Measurements from ENCODE around the gene CD40. TPM values are rescaled to one million over a fixed set of nuclear protein-coding genes. Genes with fewer than 3 reads are reported as not detected.

Gene CD40
- total and polyA plus RNA-seq, 10 of the 15 experiments (the other 5 are each of a cell fraction or from before 2014, with no cell fraction given) = 40.8 to 193 (median 89.5) TPM

DNA sequence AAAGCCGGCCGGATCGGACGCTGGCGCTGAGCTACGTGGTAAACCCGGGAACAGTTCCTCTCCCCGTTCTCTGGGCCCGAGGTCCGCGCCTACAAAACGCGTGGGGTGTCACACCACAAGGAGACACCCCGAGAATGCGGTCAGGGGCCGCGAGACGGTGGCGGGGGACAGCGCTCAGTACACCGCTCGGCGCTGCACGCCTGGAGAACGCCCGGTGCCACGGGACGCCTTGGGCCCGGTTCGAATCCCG is 29.0 kb upstream of the CD40 start:
- ATAC-seq (peak; percentile 53), FAIRE-seq (no peak), DNase-seq (ENCODE audit: low read depth, low spot score) (no peak)
- SMC1A ChIA-PET (ENCODE audit: uncharacterized antibody, unreplicated experiment) = interaction anchor here (1.1 to 2.3 kb wide), 7 partner anchors 10 to 75 kb away, joined by 4 to 17 read pairs (median 9); no protein-coding TSS in a partner anchor
- RAD21 ChIA-PET (ENCODE audit: unreplicated experiment) = interaction anchor here (1.0 to 2.0 kb wide), 5 partner anchors 18 to 74 kb away, joined by 3 to 9 read pairs (median 4); partner anchors contain the start of gene CD40
- Histone ChIP-seq H3K4me2 (ENCODE audit: control insufficient read depth, insufficient read depth) (peak overlapping the region; percentile 23), H3K27ac (ENCODE audit: control insufficient read depth, insufficient read depth) (peak overlapping the region; percentile 94), H3K79me2 (ENCODE audit: control insufficient read depth, insufficient read depth, low read length) (peaks cover 56% of the 10 kb centered on the region), H2AFZ (ENCODE audit: control insufficient read depth, low read depth, low read length) (peak overlapping the region; percentile 85; the same call in 1 of the 2 replicates), H3K36me3 (ENCODE audit: control insufficient read depth in 2 of 2, insufficient read depth in 2 of 2, low read length in 1 of 2) (no peaks in the 10 kb centered on the region), H3K4me1 (ENCODE audit: control insufficient read depth, insufficient read depth, low read length) (peaks cover 3% of the 10 kb centered on the region; the same call in 1 of the 2 replicates), H4K20me1 (ENCODE audit: control insufficient read depth, insufficient read depth) (peaks cover 3% of the 10 kb centered on the region), H3K9ac (ENCODE audit: control insufficient read depth, insufficient read depth, low read length) (peak overlapping the region; percentile 75), H3K27me3 (replicated peaks in 1 of 2; ENCODE audit: control insufficient read depth in 2 of 2, insufficient read depth in 2 of 2, low read length in 1 of 2) (no peaks in the 10 kb centered on the region), H3K9me3 (replicated peaks; ENCODE audit: control insufficient read depth, insufficient read depth, low read length) (no peaks in the 10 kb centered on the region), H3K4me3 (peak overlapping the region; percentile 80)
- CTCF ChIA-PET = interaction anchor here (0.7 to 3.3 kb wide), 14 partner anchors 9 to 120 kb away, joined by 3 to 18 read pairs (median 6); partner anchors contain the start of gene CD40
- in situ Hi-C loops (cut with MboI) = no loop called here
- under 1% methylated on average over 31 of the region's 31 CpGs for WGBS (ENCODE audit: insufficient coverage, insufficient replicate concordance, low lambda C conversion rate, missing lambda C conversion rate)
- POLR2A ChIA-PET = interaction anchor here (0.8 to 1.8 kb wide), 6 partner anchors 10 to 32 kb away, joined by 3 to 8 read pairs (median 4); partner anchors contain the start of gene CD40
- intact Hi-C loops (cut with micrococcal nuclease; ENCODE audit: unreplicated experiment) = loop anchor here (5.0 kb wide), 1 partner anchor 117 kb away; the partner anchor contains the start of gene ZNF335
- no TSS peak for BruUV-seq (replicated peaks)
- TF ChIP-seq IKZF2 (IDR thresholded peaks at IDR 0.05) (peak; percentile 24 to 32; a peak in 1 of 4 replicates), NBN (IDR thresholded peaks at IDR 0.05) (peak; percentile 52; the same call in 1 of the 2 replicates), ZNF217 (IDR thresholded peaks at IDR 0.05) (no peak), CHD4 (IDR thresholded peaks at IDR 0.05) (no peak), SRF (IDR thresholded peaks at IDR 0.05; ENCODE audit: low read depth in 2 of 2, low read length in 2 of 2) (no peak), HDAC6 (IDR thresholded peaks at IDR 0.05; ENCODE audit: unreplicated experiment) (no peak), SPI1 (IDR thresholded peaks at IDR 0.05; ENCODE audit: borderline replicate concordance, insufficient read depth, low read depth, low read length) (peak; percentile 42; the same call in 1 of the 2 replicates), MTA2 (IDR thresholded peaks at IDR 0.05; ENCODE audit: low read depth) (no peak), RUNX3 (IDR thresholded peaks at IDR 0.05; ENCODE audit: low read length) (peak; percentile 65), ETV6 (conservative IDR thresholded peaks at IDR 0.05 in 1 of 2, IDR thresholded peaks at IDR 0.05 in 1 of 2; ENCODE audit: borderline replicate concordance in 1 of 2, low read depth in 1 of 2) (no peak)
- TF ChIP-seq, protein P1, sequence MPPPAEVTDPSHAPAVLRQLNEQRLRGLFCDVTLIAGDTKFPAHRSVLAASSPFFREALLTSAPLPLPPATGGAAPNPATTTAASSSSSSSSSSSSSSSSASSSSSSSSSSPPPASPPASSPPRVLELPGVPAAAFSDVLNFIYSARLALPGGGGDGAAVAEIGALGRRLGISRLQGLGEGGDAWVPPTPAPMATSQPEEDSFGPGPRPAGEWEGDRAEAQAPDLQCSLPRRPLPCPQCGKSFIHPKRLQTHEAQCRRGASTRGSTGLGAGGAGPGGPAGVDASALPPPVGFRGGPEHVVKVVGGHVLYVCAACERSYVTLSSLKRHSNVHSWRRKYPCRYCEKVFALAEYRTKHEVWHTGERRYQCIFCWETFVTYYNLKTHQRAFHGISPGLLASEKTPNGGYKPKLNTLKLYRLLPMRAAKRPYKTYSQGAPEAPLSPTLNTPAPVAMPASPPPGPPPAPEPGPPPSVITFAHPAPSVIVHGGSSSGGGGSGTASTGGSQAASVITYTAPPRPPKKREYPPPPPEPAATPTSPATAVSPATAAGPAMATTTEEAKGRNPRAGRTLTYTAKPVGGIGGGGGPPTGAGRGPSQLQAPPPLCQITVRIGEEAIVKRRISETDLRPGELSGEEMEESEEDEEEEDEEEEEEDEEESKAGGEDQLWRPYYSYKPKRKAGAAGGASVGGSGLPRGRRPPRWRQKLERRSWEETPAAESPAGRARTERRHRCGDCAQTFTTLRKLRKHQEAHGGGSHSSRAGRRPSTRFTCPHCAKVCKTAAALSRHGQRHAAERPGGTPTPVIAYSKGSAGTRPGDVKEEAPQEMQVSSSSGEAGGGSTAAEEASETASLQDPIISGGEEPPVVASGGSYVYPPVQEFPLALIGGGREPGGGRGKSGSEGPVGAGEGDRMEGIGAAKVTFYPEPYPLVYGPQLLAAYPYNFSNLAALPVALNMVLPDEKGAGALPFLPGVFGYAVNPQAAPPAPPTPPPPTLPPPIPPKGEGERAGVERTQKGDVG (CRISPR knock-in tag; IDR thresholded peaks at IDR 0.05) = no peak
- TF ChIP-seq, protein P2, sequence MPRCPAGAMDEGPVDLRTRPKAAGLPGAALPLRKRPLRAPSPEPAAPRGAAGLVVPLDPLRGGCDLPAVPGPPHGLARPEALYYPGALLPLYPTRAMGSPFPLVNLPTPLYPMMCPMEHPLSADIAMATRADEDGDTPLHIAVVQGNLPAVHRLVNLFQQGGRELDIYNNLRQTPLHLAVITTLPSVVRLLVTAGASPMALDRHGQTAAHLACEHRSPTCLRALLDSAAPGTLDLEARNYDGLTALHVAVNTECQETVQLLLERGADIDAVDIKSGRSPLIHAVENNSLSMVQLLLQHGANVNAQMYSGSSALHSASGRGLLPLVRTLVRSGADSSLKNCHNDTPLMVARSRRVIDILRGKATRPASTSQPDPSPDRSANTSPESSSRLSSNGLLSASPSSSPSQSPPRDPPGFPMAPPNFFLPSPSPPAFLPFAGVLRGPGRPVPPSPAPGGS (IDR thresholded peaks at IDR 0.05; ENCODE audit: borderline replicate concordance, insufficient read depth, low read depth, low read length, poor library complexity, severe bottlenecking) = no peak
- TF ChIP-seq, protein P3, sequence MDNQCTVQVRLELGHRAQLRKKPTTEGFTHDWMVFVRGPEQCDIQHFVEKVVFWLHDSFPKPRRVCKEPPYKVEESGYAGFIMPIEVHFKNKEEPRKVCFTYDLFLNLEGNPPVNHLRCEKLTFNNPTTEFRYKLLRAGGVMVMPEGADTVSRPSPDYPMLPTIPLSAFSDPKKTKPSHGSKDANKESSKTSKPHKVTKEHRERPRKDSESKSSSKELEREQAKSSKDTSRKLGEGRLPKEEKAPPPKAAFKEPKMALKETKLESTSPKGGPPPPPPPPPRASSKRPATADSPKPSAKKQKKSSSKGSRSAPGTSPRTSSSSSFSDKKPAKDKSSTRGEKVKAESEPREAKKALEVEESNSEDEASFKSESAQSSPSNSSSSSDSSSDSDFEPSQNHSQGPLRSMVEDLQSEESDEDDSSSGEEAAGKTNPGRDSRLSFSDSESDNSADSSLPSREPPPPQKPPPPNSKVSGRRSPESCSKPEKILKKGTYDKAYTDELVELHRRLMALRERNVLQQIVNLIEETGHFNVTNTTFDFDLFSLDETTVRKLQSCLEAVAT (IDR thresholded peaks at IDR 0.05) = 0 out of 2 replicates have a peak, but pooled peaks have one; percentile 22
- TF ChIP-seq, protein P4, sequence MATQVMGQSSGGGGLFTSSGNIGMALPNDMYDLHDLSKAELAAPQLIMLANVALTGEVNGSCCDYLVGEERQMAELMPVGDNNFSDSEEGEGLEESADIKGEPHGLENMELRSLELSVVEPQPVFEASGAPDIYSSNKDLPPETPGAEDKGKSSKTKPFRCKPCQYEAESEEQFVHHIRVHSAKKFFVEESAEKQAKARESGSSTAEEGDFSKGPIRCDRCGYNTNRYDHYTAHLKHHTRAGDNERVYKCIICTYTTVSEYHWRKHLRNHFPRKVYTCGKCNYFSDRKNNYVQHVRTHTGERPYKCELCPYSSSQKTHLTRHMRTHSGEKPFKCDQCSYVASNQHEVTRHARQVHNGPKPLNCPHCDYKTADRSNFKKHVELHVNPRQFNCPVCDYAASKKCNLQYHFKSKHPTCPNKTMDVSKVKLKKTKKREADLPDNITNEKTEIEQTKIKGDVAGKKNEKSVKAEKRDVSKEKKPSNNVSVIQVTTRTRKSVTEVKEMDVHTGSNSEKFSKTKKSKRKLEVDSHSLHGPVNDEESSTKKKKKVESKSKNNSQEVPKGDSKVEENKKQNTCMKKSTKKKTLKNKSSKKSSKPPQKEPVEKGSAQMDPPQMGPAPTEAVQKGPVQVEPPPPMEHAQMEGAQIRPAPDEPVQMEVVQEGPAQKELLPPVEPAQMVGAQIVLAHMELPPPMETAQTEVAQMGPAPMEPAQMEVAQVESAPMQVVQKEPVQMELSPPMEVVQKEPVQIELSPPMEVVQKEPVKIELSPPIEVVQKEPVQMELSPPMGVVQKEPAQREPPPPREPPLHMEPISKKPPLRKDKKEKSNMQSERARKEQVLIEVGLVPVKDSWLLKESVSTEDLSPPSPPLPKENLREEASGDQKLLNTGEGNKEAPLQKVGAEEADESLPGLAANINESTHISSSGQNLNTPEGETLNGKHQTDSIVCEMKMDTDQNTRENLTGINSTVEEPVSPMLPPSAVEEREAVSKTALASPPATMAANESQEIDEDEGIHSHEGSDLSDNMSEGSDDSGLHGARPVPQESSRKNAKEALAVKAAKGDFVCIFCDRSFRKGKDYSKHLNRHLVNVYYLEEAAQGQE (IDR thresholded peaks at IDR 0.05; ENCODE audit: low read depth, low read length) = no peak

All from GM12878 (cell line).